Mammary epithelial cell (primary cell): ENCODE results near the gene URI1.

ENCODE experiments used
- CTCF ChIP-seq, 2 donors: IDR thresholded peaks in 1 of 2; conservative IDR thresholded peaks in 1 of 2; 2 replicates each; pipeline ENCODE4 v1.5.1; 2011 to 2012; ENCODE audit warnings: inconsistent platforms in 2 of 2, low read length in 2 of 2, mild to moderate bottlenecking in 2 of 2, control low read depth in 1 of 2, low read depth in 1 of 2; ENCODE audit not compliant: insufficient read depth in 1 of 2; ENCODE audit errors: extremely low read depth in 1 of 2
- EZH2 ChIP-seq: IDR thresholded peaks from 2 replicates; pipeline ENCODE4 v1.6.1; 2012; ENCODE audit warnings: low read length, inconsistent platforms, borderline replicate concordance

DNA sequence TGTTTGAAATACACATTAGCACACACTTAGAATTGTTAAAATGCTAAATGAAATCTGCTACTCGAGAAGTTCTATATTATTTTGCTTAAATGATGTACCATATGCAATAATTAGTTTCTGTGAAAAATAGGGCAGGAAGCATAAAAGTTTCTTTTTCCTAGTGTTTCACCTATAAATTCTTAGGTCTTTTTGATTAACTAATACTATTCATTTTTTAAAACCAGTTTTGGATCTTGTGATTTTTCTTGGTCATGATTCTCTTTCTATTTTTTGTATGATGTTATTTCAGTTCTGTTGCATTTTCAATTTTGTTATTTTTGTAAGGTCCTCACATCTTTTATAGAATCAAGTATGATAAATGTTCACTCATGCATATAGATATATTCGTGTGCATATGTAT, 66.1 kb downstream of the URI1 start:
- no peak for TF ChIP-seq CTCF (conservative IDR thresholded peaks at IDR 0.05 in 1 of 2, IDR thresholded peaks at IDR 0.05 in 1 of 2; ENCODE audit: extremely low read depth in 1 of 2, insufficient read depth in 1 of 2, low read depth in 1 of 2, low read length in 2 of 2)
- no peak for TF ChIP-seq EZH2
